OCI-LY3 (cell line): Measurements from ENCODE around the gene LILRA2.

ENCODE experiments used
- CTCF ChIP-seq: fragments of 200-600, 300-600 bp; sonication (generic); IDR thresholded peaks from 2 replicates; pipeline ENCODE4 v1.5.1; 2014; ENCODE audit warnings: antibody characterized with exemption, low read length, low read depth
- EZH2phosphoT487 ChIP-seq: fragments of 200-600 bp; shearing (Covaris generic); IDR thresholded peaks from 2 replicates; pipeline ENCODE4 v1.6.1; 2018; ENCODE audit warnings: antibody characterized with exemption, mixed run types, low read depth

GRCh38 chr19:54561840-54562239, 11.8 kb upstream of the LILRA2 start:
- no peak for TF ChIP-seq CTCF
- TF ChIP-seq EZH2phosphoT487: no peak
